Fibroblast of mammary gland (primary cell): ENCODE results near the gene DNAJB14.

Experiments
- DNase-seq: peaks from one replicate; pipeline ENCODE4 v3.0.0-alpha.2; 2010; ENCODE audit warnings: low read depth
- H3K4me3 ChIP-seq: 2 replicates; pipeline ENCODE4 v1.5.1; 2011; ENCODE audit warnings: low read depth, mild to moderate bottlenecking, low read length, moderate library complexity; ENCODE audit not compliant: control insufficient read depth
- CTCF ChIP-seq: conservative IDR thresholded peaks from 2 replicates; pipeline ENCODE4 v1.5.1; 2011; ENCODE audit warnings: low read depth, low read length, inconsistent platforms; ENCODE audit not compliant: control insufficient read depth, insufficient read depth

DNAJB14 gene

GRCh38 chr4:99893839-99894160, 52.6 kb downstream of the DNAJB14 start:
- peak overlapping the region; percentile 93 for H3K4me3 ChIP-seq
- DNase-seq, result no peak
- no peak for TF ChIP-seq CTCF

GRCh38 chr4:99893029-99893428, 53.4 kb downstream of the DNAJB14 start:
- TF ChIP-seq CTCF, result no peak
- no peak for DNase-seq
- H3K4me3 ChIP-seq, result peak overlapping the region; percentile 93

GRCh38 chr4:99891351-99891750, 55.1 kb downstream of the DNAJB14 start:
- DNase-seq, result no peak
- no peak for TF ChIP-seq CTCF
- no peak overlapping the region for H3K4me3 ChIP-seq

GRCh38 chr4:99887837-99888236, 58.6 kb downstream of the DNAJB14 start:
- DNase-seq, result peak; percentile 42
- TF ChIP-seq CTCF, result no peak

GRCh38 chr4:99886146-99886545, 60.3 kb downstream of the DNAJB14 start:
- H3K4me3 ChIP-seq, result no peak overlapping the region
- DNase-seq, result peak; percentile 65
- TF ChIP-seq CTCF, result no peak

More at GRCh38 chr4:99887837-99888236, 58.6 kb downstream of the DNAJB14 start:
- H3K4me3 ChIP-seq, result no peak overlapping the region

- no peak overlapping the region for H3K4me3 ChIP-seq
- no peak for DNase-seq
- no peak for TF ChIP-seq CTCF
Observed at GRCh38 chr4:99885687-99886086, 60.7 kb downstream of the DNAJB14 start.

- H3K4me3 ChIP-seq, result no peak overlapping the region
- TF ChIP-seq CTCF, result peak; percentile 42
- DNase-seq, result peak; percentile 58
Observed at GRCh38 chr4:99885063-99885664, 61.3 kb downstream of the DNAJB14 start.
